Measurements from ENCODE around the gene NINJ1.

The NINJ1 gene

GRCh38 chr9:93168581-93168980 is 34.5 kb upstream of the NINJ1 start:
- Mint-ChIP-seq H3K4me1 (no peaks in the 10 kb centered on the region), H3K36me3 (no peaks in the 10 kb centered on the region), H3K27ac (no peak overlapping the region), H3K9me3 (no peaks in the 10 kb centered on the region), H3K4me3 (no peak overlapping the region), H3K27me3 (peaks cover 13% of the 10 kb centered on the region)
- ATAC-seq, result no peak

- no peak for ATAC-seq
- Mint-ChIP-seq H3K9me3 (no peaks in the 10 kb centered on the region), H3K27ac (no peak overlapping the region), H3K27me3 (peaks cover 5% of the 10 kb centered on the region), H3K36me3 (no peaks in the 10 kb centered on the region), H3K4me3 (no peak overlapping the region), H3K4me1 (no peaks in the 10 kb centered on the region)
Observed at GRCh38 chr9:93167838-93168237, 33.8 kb upstream of the NINJ1 start.

- Mint-ChIP-seq H3K4me1 (no peaks in the 10 kb centered on the region), H3K9me3 (no peaks in the 10 kb centered on the region), H3K27ac (no peak overlapping the region), H3K27me3 (no peaks in the 10 kb centered on the region), H3K4me3 (no peak overlapping the region), H3K36me3 (no peaks in the 10 kb centered on the region)
- no peak for ATAC-seq
Observed at GRCh38 chr9:93167185-93167584, 33.1 kb upstream of the NINJ1 start.

DNA sequence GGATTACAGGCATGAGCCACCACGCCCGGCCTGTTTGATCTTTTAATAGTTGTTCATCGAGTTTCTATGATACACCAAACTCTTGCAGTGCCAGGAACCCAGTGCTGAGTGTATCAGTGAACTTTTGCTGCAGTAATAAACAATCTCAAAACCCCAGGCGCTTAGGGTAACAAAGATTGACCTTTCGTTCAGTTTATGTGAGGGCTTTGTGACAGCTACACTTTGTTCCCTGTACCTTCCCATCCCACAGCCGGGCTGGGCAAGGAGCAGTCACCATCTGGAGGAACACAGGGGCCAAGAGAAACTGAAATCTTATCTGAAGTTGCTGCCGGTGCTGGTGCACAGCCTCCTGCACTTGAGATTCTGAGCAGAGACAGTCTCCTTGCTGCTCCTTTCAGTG is 32.6 kb upstream of the NINJ1 start:
- H3K27ac Mint-ChIP-seq, result no peak overlapping the region
- H3K4me3 Mint-ChIP-seq, result no peak overlapping the region
- H3K4me1 Mint-ChIP-seq, result no peaks in the 10 kb centered on the region

DNA sequence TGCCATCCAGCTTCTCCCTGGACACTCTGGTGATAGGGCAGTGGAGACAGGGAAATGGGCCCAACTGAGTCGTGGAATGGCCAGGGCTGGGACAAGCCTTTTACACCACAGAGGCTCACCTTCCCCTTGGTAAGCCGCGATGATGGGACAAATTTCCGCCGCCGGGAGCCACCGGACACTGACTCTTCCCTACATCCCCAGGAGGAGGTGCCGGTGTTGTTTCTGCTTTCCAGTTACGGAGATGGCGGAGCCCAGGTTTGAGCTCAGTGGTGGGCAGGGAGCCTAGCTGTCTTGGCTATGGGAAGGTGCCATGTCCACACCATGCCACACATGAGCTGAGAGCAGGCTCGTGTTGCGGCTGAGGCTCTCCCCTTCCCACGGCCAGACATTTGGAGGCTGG is 30.0 kb upstream of the NINJ1 start:
- Mint-ChIP-seq H3K27me3 (no peaks in the 10 kb centered on the region), H3K4me3 (no peak overlapping the region), H3K9me3 (no peaks in the 10 kb centered on the region), H3K4me1 (peaks cover 7% of the 10 kb centered on the region), H3K27ac (no peak overlapping the region), H3K36me3 (no peaks in the 10 kb centered on the region)
- no peak for ATAC-seq

More for the DNA sequence above, 32.6 kb upstream of the NINJ1 start:
- no peaks in the 10 kb centered on the region for H3K27me3 Mint-ChIP-seq
- no peak for ATAC-seq
- no peaks in the 10 kb centered on the region for H3K9me3 Mint-ChIP-seq
- H3K36me3 Mint-ChIP-seq, result no peaks in the 10 kb centered on the region

- Mint-ChIP-seq H3K4me3 (no peak overlapping the region), H3K27me3 (no peaks in the 10 kb centered on the region), H3K36me3 (no peaks in the 10 kb centered on the region), H3K9me3 (no peaks in the 10 kb centered on the region), H3K4me1 (peaks cover 7% of the 10 kb centered on the region), H3K27ac (no peak overlapping the region)
- no peak for ATAC-seq
Observed at GRCh38 chr9:93161786-93162562, 27.9 kb upstream of the NINJ1 start.

DNA sequence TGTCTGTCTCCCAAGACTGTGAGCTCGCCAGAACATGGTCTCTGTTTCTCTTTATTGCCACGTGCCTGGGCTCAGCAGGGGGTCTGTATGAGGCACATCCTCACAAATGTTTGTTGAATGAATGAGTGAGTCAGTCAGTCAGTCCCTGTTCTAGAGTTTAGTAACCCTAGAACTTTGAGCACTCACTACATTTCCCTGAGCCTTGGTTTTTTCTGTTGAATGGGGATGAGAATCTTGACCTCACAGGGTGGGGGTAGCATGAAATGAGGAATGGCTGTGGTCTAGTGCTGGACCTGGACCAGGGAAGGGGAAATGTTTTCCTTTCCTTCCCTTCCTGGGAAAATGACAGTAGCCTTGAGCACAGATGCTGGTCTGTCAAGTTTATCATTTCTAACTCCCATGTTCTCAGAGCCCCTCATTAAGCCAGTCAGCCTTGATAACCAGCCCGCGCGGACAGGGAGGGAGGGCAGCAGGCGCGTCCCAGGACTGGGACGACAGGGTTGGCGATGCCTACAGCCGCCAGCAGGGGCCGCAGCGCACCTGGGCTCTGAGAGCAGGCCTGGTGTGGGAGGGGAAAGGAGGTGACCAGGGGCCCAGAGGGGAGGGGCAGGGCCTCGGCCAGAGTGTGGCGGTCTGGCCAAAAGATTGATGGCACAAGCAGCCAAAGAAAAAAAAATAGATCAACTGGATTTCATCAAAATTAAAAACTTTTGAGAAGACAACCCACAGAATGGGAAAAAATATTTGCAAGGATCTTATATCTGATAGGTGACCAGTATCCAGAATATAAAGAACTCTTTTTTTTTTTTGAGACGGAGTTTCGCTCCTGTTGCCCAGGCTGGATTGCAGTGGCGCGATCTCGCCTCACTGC is 25.8 kb upstream of the NINJ1 start:
- no peaks in the 10 kb centered on the region for H3K27me3 Mint-ChIP-seq

DNA sequence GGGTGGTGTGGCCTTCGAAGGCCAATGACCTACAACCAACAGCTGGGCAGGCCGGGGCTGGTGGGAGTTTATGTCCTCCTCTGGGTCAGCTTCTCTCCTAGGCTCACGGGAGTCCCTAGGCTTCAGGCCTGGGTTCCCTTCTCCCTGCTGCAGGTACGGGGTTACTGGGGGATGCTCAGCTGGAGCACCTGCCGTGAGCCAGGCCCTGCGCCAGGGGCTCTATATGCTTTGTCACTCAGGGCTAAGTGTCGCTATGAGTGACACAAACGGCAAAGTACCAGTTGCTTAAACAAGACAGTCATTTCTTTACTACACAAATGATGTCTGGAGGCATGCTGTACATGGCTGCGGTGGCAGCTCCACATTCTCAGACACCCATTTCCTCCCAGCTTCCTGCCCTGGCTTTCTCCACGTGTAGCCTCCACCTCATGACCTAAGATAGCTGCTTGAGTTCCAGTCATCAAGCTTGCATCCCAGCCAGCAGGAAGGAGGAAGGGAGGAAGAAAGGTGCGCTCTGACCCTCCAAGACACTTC is 22.5 kb upstream of the NINJ1 start:
- Mint-ChIP-seq H3K4me3 (no peak overlapping the region), H3K27ac (no peak overlapping the region), H3K36me3 (no peaks in the 10 kb centered on the region), H3K4me1 (peaks cover 7% of the 10 kb centered on the region), H3K9me3 (no peaks in the 10 kb centered on the region), H3K27me3 (no peaks in the 10 kb centered on the region)
- peak; percentile 71 for ATAC-seq

More for the DNA sequence above, 25.8 kb upstream of the NINJ1 start:
- H3K36me3 Mint-ChIP-seq, result no peaks in the 10 kb centered on the region
- peak; percentile 90 for ATAC-seq
- H3K4me3 Mint-ChIP-seq, result no peak overlapping the region
- peaks cover 7% of the 10 kb centered on the region for H3K4me1 Mint-ChIP-seq
- H3K9me3 Mint-ChIP-seq, result no peaks in the 10 kb centered on the region
- H3K27ac Mint-ChIP-seq, result no peak overlapping the region

DNA sequence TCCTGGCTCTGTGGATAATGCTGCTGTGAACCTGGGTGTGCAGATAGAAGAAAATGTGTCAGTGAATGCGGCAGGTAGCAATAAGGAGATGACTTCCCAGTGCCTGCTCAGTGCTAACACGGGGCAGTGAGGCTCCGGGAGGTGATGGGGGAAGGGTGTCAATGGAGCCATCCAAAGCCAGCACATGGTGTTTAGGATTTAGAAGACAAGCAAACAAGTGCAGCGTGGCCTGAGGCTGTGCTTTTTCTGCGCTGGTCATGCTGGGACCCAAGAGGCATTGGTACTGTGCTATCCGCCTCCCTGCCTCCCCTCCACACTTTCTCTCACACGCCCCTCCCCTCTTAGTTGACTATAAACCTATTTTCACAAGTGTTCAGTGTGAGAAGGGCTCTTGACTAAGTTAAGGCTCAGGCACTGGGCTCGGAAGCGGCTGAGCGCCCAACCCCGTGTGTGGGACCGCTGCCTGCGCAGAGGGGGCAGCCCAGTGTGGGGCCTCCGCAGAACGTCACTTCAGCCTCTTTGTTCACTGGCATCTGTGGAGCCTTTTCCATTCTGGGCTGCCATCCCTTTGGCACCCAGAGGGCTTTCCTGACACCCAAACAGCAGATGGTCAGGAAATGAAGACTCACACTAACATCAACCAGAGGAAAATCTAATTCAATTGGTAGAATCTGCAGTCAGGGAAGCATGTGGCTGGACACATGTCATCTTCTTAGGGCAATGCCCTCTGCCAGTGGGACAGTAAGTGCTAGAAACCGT is 21.8 kb upstream of the NINJ1 start:
- H3K27me3 Mint-ChIP-seq, result no peaks in the 10 kb centered on the region
- no peak overlapping the region for H3K4me3 Mint-ChIP-seq
- no peaks in the 10 kb centered on the region for H3K36me3 Mint-ChIP-seq
- no peak for ATAC-seq
- no peaks in the 10 kb centered on the region for H3K9me3 Mint-ChIP-seq
- peaks cover 7% of the 10 kb centered on the region for H3K4me1 Mint-ChIP-seq
- no peak overlapping the region for H3K27ac Mint-ChIP-seq

GRCh38 chr9:93154293-93154903 is 20.3 kb upstream of the NINJ1 start:
- no peak for ATAC-seq
- Mint-ChIP-seq H3K27me3 (no peaks in the 10 kb centered on the region), H3K4me1 (no peaks in the 10 kb centered on the region), H3K9me3 (no peaks in the 10 kb centered on the region), H3K4me3 (no peak overlapping the region), H3K36me3 (no peaks in the 10 kb centered on the region), H3K27ac (no peak overlapping the region)

DNA sequence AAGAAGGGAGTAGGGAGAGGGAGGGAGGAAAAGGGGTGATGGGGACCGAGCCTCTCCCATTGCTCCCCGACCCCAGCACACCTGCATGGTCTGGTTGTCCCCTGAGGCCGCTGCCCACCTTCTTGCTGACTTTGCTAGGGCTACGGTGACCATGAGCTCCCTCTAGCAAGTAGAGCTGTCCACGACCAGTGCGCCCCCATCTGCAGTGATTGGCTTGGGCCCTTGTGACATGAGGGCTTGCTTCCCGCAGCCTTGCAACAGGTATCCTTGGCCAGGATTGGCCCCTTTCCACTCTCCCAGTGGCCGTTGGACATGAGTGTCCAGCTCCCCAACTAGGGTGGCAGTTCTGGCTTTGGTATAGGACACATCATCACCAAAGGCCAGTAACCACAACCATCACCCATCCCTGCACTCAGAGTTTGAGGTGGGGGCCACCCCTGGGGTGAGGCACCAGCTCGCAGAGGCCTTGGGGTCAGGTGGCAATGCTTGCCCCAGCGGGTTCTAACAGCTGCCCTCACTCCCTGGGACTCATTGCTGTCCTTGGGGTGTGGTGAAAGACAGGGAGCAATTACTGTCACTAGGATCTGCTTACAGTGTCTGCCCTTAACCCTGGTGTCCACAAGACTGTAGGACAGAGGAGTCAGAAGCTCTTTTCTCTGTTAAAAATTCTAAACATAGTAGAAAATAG is 17.2 kb upstream of the NINJ1 start:
- ATAC-seq, result no peak
- Mint-ChIP-seq H3K9me3 (peaks cover 4% of the 10 kb centered on the region), H3K4me1 (peaks cover under 1% of the 10 kb centered on the region), H3K36me3 (no peaks in the 10 kb centered on the region), H3K27me3 (no peaks in the 10 kb centered on the region), H3K4me3 (no peak overlapping the region), H3K27ac (no peak overlapping the region)

GRCh38 chr9:93149361-93149760 is 15.3 kb upstream of the NINJ1 start:
- Mint-ChIP-seq H3K4me3 (no peak overlapping the region), H3K4me1 (peaks cover 8% of the 10 kb centered on the region)
- ATAC-seq, result no peak

GRCh38 chr9:93148721-93149120 is 14.7 kb upstream of the NINJ1 start:
- H3K9me3 Mint-ChIP-seq, result peaks cover 4% of the 10 kb centered on the region
- H3K4me3 Mint-ChIP-seq, result no peak overlapping the region
- H3K27me3 Mint-ChIP-seq, result no peaks in the 10 kb centered on the region
- H3K36me3 Mint-ChIP-seq, result no peaks in the 10 kb centered on the region
- H3K27ac Mint-ChIP-seq, result no peak overlapping the region
- H3K4me1 Mint-ChIP-seq, result peaks cover 14% of the 10 kb centered on the region
- no peak for ATAC-seq

More at GRCh38 chr9:93149361-93149760, 15.3 kb upstream of the NINJ1 start:
- no peaks in the 10 kb centered on the region for H3K27me3 Mint-ChIP-seq
- no peaks in the 10 kb centered on the region for H3K36me3 Mint-ChIP-seq
- no peak overlapping the region for H3K27ac Mint-ChIP-seq
- peaks cover 4% of the 10 kb centered on the region for H3K9me3 Mint-ChIP-seq

GRCh38 chr9:93147632-93148031 is 13.6 kb upstream of the NINJ1 start:
- no peak overlapping the region for H3K27ac Mint-ChIP-seq
- H3K4me1 Mint-ChIP-seq, result peaks cover 21% of the 10 kb centered on the region
- H3K4me3 Mint-ChIP-seq, result no peak overlapping the region
- no peak for ATAC-seq
- peaks cover 4% of the 10 kb centered on the region for H3K9me3 Mint-ChIP-seq
- H3K36me3 Mint-ChIP-seq, result no peaks in the 10 kb centered on the region
- no peaks in the 10 kb centered on the region for H3K27me3 Mint-ChIP-seq

Measured in stimulated activated memory B cell treated with anti-CD40 and anti-IgM and Interleukin-4, amounts not matched to agents 10 μg/mL and 1 μg/mL and 100 μg/mL, for 72 hours (primary cell).